ENCODE measurements around the gene DLG2. TPM values are rescaled to one million over a fixed set of nuclear protein-coding genes. Genes with fewer than 3 reads are reported as not detected.

The DLG2 gene
- total RNA-seq, 1 donor from 2014 or later = 0.26 TPM

DNA sequence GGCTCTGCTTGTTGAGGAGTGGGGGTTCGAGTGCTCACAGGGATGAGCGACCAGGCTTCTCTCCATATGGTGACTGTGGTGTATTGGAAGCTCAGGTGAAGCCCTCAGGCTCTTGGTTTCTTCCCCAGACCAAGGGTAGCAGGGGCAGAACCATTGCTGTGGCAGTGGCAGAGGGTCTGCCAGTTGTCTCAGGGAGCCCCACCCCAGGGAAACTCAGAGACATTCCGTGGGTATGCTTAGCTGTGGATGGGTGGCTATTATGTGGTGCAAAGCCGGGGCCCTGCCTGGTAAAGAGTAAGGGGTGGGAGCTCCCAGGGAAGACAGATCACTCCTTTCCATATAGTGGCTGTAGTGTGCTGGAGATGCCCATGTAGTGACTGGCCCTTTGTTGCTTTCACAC lies 167.8 kb downstream of the DLG2 start:
- FAIRE-seq (no peak), DNase-seq (ENCODE audit: low read depth) (no peak)
- no peak overlapping the region for H3K4me3 ChIP-seq (ENCODE audit: low read depth, low read length)
- TF ChIP-seq CTCF (IDR thresholded peaks at IDR 0.05; ENCODE audit: insufficient read depth, low read length, severe bottlenecking) = no peak
- no peaks in the 10 kb centered on the region for H3K36me3 ChIP-seq (ENCODE audit: control insufficient read depth, insufficient read depth, low read length)
- H3K27me3 ChIP-seq (ENCODE audit: control insufficient read depth, insufficient read depth, low read length) = no peaks in the 10 kb centered on the region

GRCh38 chr11:85444479-85444878 lies 182.7 kb downstream of the DLG2 start:
- no peak for TF ChIP-seq CTCF (IDR thresholded peaks at IDR 0.05; ENCODE audit: insufficient read depth, low read length, severe bottlenecking)
- no peak for DNase-seq (ENCODE audit: low read depth)
- FAIRE-seq = no peak

GRCh38 chr11:85440273-85440672 lies 186.9 kb downstream of the DLG2 start:
- Histone ChIP-seq H3K4me3 (ENCODE audit: low read depth, low read length) (no peak overlapping the region), H3K27me3 (ENCODE audit: control insufficient read depth, insufficient read depth, low read length) (no peaks in the 10 kb centered on the region), H3K36me3 (ENCODE audit: control insufficient read depth, insufficient read depth, low read length) (no peaks in the 10 kb centered on the region)
- no peak for TF ChIP-seq CTCF (IDR thresholded peaks at IDR 0.05; ENCODE audit: insufficient read depth, low read length, severe bottlenecking)
- FAIRE-seq (no peak), DNase-seq (ENCODE audit: low read depth) (no peak)

More at GRCh38 chr11:85444479-85444878, 182.7 kb downstream of the DLG2 start:
- H3K36me3 ChIP-seq (ENCODE audit: control insufficient read depth, insufficient read depth, low read length) = no peaks in the 10 kb centered on the region
- H3K27me3 ChIP-seq (ENCODE audit: control insufficient read depth, insufficient read depth, low read length) = no peaks in the 10 kb centered on the region
- no peak overlapping the region for H3K4me3 ChIP-seq (ENCODE audit: low read depth, low read length)

GRCh38 chr11:85438328-85438727 lies 188.8 kb downstream of the DLG2 start:
- no peak for TF ChIP-seq CTCF (IDR thresholded peaks at IDR 0.05; ENCODE audit: insufficient read depth, low read length, severe bottlenecking)
- Histone ChIP-seq H3K36me3 (ENCODE audit: control insufficient read depth, insufficient read depth, low read length) (no peaks in the 10 kb centered on the region), H3K4me3 (ENCODE audit: low read depth, low read length) (no peak overlapping the region), H3K27me3 (ENCODE audit: control insufficient read depth, insufficient read depth, low read length) (no peaks in the 10 kb centered on the region)
- no peak for FAIRE-seq
- DNase-seq (ENCODE audit: low read depth) = no peak

DNA sequence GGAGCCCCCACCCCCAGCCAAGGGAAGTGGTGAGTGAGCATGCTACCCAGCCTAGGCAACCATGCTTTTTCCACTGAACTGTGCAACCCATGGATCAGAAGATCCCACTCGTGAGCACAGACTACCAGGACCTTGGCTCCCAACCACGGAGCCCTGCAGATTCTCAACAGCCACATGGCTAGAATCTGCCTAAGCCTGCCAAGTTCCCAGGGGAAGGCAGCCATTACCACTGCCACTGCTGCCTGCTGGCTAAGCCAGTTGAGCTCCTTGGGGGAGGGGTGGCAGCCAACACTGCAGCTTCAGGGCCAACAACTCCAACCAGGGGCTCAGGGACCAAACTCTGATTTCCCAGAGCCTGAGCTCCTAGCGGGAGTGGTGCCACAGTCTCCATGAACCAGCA lies 195.8 kb downstream of the DLG2 start:
- no peak for TF ChIP-seq CTCF (IDR thresholded peaks at IDR 0.05; ENCODE audit: insufficient read depth, low read length, severe bottlenecking)

GRCh38 chr11:85423794-85424193 lies 203.3 kb downstream of the DLG2 start:
- Histone ChIP-seq H3K36me3 (ENCODE audit: control insufficient read depth, insufficient read depth, low read length) (no peaks in the 10 kb centered on the region), H3K27me3 (ENCODE audit: control insufficient read depth, insufficient read depth, low read length) (no peaks in the 10 kb centered on the region), H3K4me3 (ENCODE audit: low read depth, low read length) (no peak overlapping the region)
- DNase-seq (ENCODE audit: low read depth) (no peak), FAIRE-seq (no peak)
- TF ChIP-seq CTCF (IDR thresholded peaks at IDR 0.05; ENCODE audit: insufficient read depth, low read length, severe bottlenecking) = no peak

More for the DNA sequence above, 195.8 kb downstream of the DLG2 start:
- DNase-seq (ENCODE audit: low read depth) = no peak
- Histone ChIP-seq H3K36me3 (ENCODE audit: control insufficient read depth, insufficient read depth, low read length) (no peaks in the 10 kb centered on the region), H3K27me3 (ENCODE audit: control insufficient read depth, insufficient read depth, low read length) (no peaks in the 10 kb centered on the region), H3K4me3 (ENCODE audit: low read depth, low read length) (no peak overlapping the region)
- no peak for FAIRE-seq

Measured in bronchial epithelial cell (primary cell).